HCT116 (cell line): Measurements from ENCODE around the gene PRRX1. TPM values are rescaled to one million over a fixed set of nuclear protein-coding genes. Genes with fewer than 3 reads are reported as not detected.

Experiments
- ATAC-seq: fragments of 200-7000 bp; cut with Tn5 transposase; 2 replicates; pipeline ENCODE4 v1.9.1; 2020; ENCODE audit warnings: mild to moderate bottlenecking, moderate library complexity
- BruUV-seq: library from RNA; stranded (reverse); fragments of 400-500 nt; replicated peaks from 2 replicates; lab custom pipeline; 2021; lab: Mats Ljungman, UMichigan
- CTCF ChIA-PET: fragments of 300-600 bp; sonication (Branson Sonifier 250); formaldehyde crosslinking; loops from one replicate; lab custom pipeline; 2021; ENCODE audit warnings: antibody characterized with exemption; lab: Charles Lee
- POLR2A ChIA-PET: fragments of 300-600, 350-600 bp; sonication (Branson Sonifier 250); formaldehyde crosslinking; loops from one replicate; lab custom pipeline; 2021; ENCODE audit warnings: antibody characterized with exemption; lab: Charles Lee
- RAD21 ChIA-PET, 2 experiments: fragments of 300-600 bp; sonication (Branson Sonifier 250); formaldehyde crosslinking; loops; one replicate each; lab custom pipeline; 2023; ENCODE audit warnings: low total read pairs in 2 of 2; ENCODE audit not compliant: uncharacterized antibody in 2 of 2, unreplicated experiment in 2 of 2, low non-redundant PET in 1 of 2; lab: Charles Lee
- DNase-seq: peaks from one replicate; pipeline ENCODE4 v3.0.0-alpha.2; 2010; ENCODE audit warnings: low read depth, low spot score
- H2AFZ ChIP-seq: fragments of 200-600 bp; shearing (Covaris generic), sonication (generic); 2 replicates; pipeline ENCODE4 v1.6.1; 2017; ENCODE audit warnings: low read depth, mixed run types, mixed read lengths, antibody characterized with exemption, low read length; ENCODE audit not compliant: poor library complexity, severe bottlenecking
- H3K27ac ChIP-seq: 2 replicates; pipeline ENCODE4 v1.5.1; 2012; ENCODE audit warnings: low read depth, low read length
- H3K27me3 ChIP-seq: fragments of 200-600 bp; sonication (generic); 2 replicates; pipeline ENCODE4 v1.6.1; 2016; ENCODE audit warnings: mixed run types, low read length, mixed read lengths; ENCODE audit not compliant: insufficient read depth
- H3K36me3 ChIP-seq, 2 experiments: fragments of 200-500 bp in 1 of 2; fragments of 200-600 bp in 1 of 2; sonication (Bioruptor generic) in 1 of 2; sonication (generic) in 1 of 2; 2 replicates each; pipeline versions ENCODE4 v1.5.1 to v1.6.1; 2014 to 2016; ENCODE audit warnings: low read length in 2 of 2, inconsistent platforms in 1 of 2, mixed read lengths in 1 of 2, mixed run types in 1 of 2; ENCODE audit not compliant: insufficient read depth in 2 of 2, control insufficient read depth in 1 of 2
- H3K4me1 ChIP-seq, 2 experiments: fragments of 200-600 bp in 1 of 2; sonication (generic) in 1 of 2; 2 replicates each; pipeline versions ENCODE4 v1.5.1 to v1.6.1; 2012 to 2017; ENCODE audit warnings: low read length in 2 of 2, inconsistent platforms in 1 of 2, mild to moderate bottlenecking in 1 of 2, mixed read lengths in 1 of 2, mixed run types in 1 of 2, moderate library complexity in 1 of 2; ENCODE audit not compliant: insufficient read depth in 2 of 2, control insufficient read depth in 1 of 2
- H3K4me2 ChIP-seq: fragments of 200-600 bp; sonication (generic); 2 replicates; pipeline ENCODE4 v1.6.1; 2017; ENCODE audit warnings: mixed run types, low read length, mixed read lengths
- H3K4me3 ChIP-seq, 2 experiments: fragments of 200-600 bp in 1 of 2; sonication (generic) in 1 of 2; replicated peaks in 1 of 2; 2 replicates each; pipeline ENCODE4 v1.5.1; 2011 to 2016; ENCODE audit warnings: low read length in 2 of 2, control low read depth in 1 of 2, low read depth in 1 of 2, mild to moderate bottlenecking in 1 of 2, mixed read lengths in 1 of 2, mixed run types in 1 of 2
- H3K79me2 ChIP-seq: fragments of 200-600 bp; sonication (generic); 2 replicates; pipeline ENCODE4 v1.6.1; 2017; ENCODE audit warnings: mild to moderate bottlenecking, mixed run types, low read length, moderate library complexity, mixed read lengths; ENCODE audit not compliant: insufficient read depth
- H3K9ac ChIP-seq: fragments of 200-600 bp; sonication (generic); 2 replicates; pipeline ENCODE4 v1.6.1; 2016; ENCODE audit warnings: low read length, mixed read lengths
- H3K9me2 ChIP-seq: fragments of 200-600 bp; sonication (generic), shearing (Covaris generic); 2 replicates; pipeline ENCODE4 v1.6.1; 2017; ENCODE audit warnings: mixed run types, mild to moderate bottlenecking, moderate library complexity; ENCODE audit not compliant: insufficient read depth
- H3K9me3 ChIP-seq, 2 experiments: fragments of 200-500 bp in 1 of 2; fragments of 200-600 bp in 1 of 2; sonication (Bioruptor generic) in 1 of 2; sonication (generic) in 1 of 2; 2 replicates each; pipeline ENCODE4 v1.6.1; 2014 to 2017; ENCODE audit warnings: low read length in 2 of 2, mixed read lengths in 2 of 2, inconsistent platforms in 1 of 2, low read depth in 1 of 2, mild to moderate bottlenecking in 1 of 2, mixed run types in 1 of 2, moderate library complexity in 1 of 2; ENCODE audit not compliant: control insufficient read depth in 1 of 2, insufficient read depth in 1 of 2
- H4K20me1 ChIP-seq: fragments of 200-600 bp; sonication (generic), shearing (Covaris generic); 2 replicates; pipeline ENCODE4 v1.6.1; 2017; ENCODE audit warnings: mixed run types, mild to moderate bottlenecking, moderate library complexity; ENCODE audit not compliant: insufficient read depth
- CBX3 ChIP-seq: IDR thresholded peaks from 2 replicates; pipeline ENCODE4 v1.6.1; 2012; ENCODE audit warnings: low read depth
- CTCF ChIP-seq, 3 experiments: fragments of 200-600 bp in 1 of 3; sonication (generic) in 1 of 3; IDR thresholded peaks in 2 of 3; conservative IDR thresholded peaks in 1 of 3; 2 replicates each; pipeline ENCODE4 v1.5.1; 2012 to 2017; ENCODE audit warnings: low read depth in 2 of 3, low read length in 2 of 3, antibody characterized with exemption in 1 of 3, borderline replicate concordance in 1 of 3, control low read depth in 1 of 3, mild to moderate bottlenecking in 1 of 3, mixed read lengths in 1 of 3, mixed run types in 1 of 3, moderate library complexity in 1 of 3; ENCODE audit not compliant: insufficient read depth in 1 of 3
- JUND ChIP-seq: IDR thresholded peaks from 2 replicates; pipeline ENCODE4 v1.6.1; 2012
- POLR2A ChIP-seq: IDR thresholded peaks from 2 replicates; pipeline ENCODE4 v1.7.0; 2011; ENCODE audit warnings: borderline replicate concordance; ENCODE audit not compliant: insufficient read depth, insufficient read length; ENCODE audit errors: extremely low read depth
- RAD21 ChIP-seq: IDR thresholded peaks from 2 replicates; pipeline ENCODE4 v1.6.1; 2012; ENCODE audit warnings: low read depth, mild to moderate bottlenecking
- SIN3A ChIP-seq: IDR thresholded peaks from 2 replicates; pipeline ENCODE4 v1.6.1; 2012; ENCODE audit warnings: low read depth
- SP1 ChIP-seq: IDR thresholded peaks from 2 replicates; pipeline ENCODE4 v1.6.1; 2012; ENCODE audit warnings: low read depth
- SRF ChIP-seq: IDR thresholded peaks from 2 replicates; pipeline ENCODE4 v1.6.1; 2012; ENCODE audit warnings: low read depth
- YY1 ChIP-seq: IDR thresholded peaks from 2 replicates; pipeline ENCODE4 v1.6.1; 2011; ENCODE audit warnings: low read length, low read depth, moderate library complexity, mild to moderate bottlenecking; ENCODE audit not compliant: insufficient replicate concordance; ENCODE audit errors: extremely low read depth
- intact Hi-C: fragments of 100-400 bp; cut with micrococcal nuclease; formaldehyde crosslinking; loops from 2 replicates; pipeline ENCODE4 v1.10.0; 2022
- total RNA-seq: library from RNA; stranded (reverse); gene quantifications from one replicate; pipeline ENCODE4 v1.2.1, GENCODE V29; 2021; ENCODE audit not compliant: unreplicated experiment

PRRX1 gene
- total RNA-seq, 1 experiment from 2014 or later: 0.37 TPM

- POLR2A ChIA-PET: no interaction called here
These were observed 3.6 kb upstream of the PRRX1 start for GRCh38 chr1:170660281-170660713.

More at GRCh38 chr1:170660281-170660713, 3.6 kb upstream of the PRRX1 start:
- TF ChIP-seq JUND (no peak), POLR2A (no peak), SRF (no peak), RAD21 (no peak), YY1 (no peak), CTCF (IDR thresholded peaks at IDR 0.05 in 2 of 3, conservative IDR thresholded peaks at IDR 0.05 in 1 of 3; ENCODE audit: borderline replicate concordance in 1 of 3, insufficient read depth in 1 of 3, low read depth in 2 of 3, low read length in 2 of 3) (no peak), CBX3 (no peak), SIN3A (no peak), SP1 (no peak)
- H3K4me3 ChIP-seq: no peak overlapping the region
- intact Hi-C loops: no loop called here
- no peak overlapping the region for H3K9ac ChIP-seq
- H3K9me2 ChIP-seq: no peaks in the 10 kb centered on the region
- H3K9me3 ChIP-seq: no peaks in the 10 kb centered on the region
- no peaks in the 10 kb centered on the region for H3K27me3 ChIP-seq
- ATAC-seq (no peak), DNase-seq (no peak)
- no peaks in the 10 kb centered on the region for H3K79me2 ChIP-seq
- no peak overlapping the region for H3K27ac ChIP-seq
- no peaks in the 10 kb centered on the region for H3K4me1 ChIP-seq
- H3K4me2 ChIP-seq: no peak overlapping the region
- no peaks in the 10 kb centered on the region for H3K36me3 ChIP-seq
- H2AFZ ChIP-seq: no peak overlapping the region
- H4K20me1 ChIP-seq: no peaks in the 10 kb centered on the region
- ChIA-PET RAD21 (no interaction called here), CTCF (no interaction called here)
- no TSS peak for BruUV-seq
